ENCODE measurements around the gene TEX101.
"Not testable (repeated sequence)": the region's sequence is repeated elsewhere in the genome, so short reads cannot be mapped to it uniquely, and the experiment has no call there.

TEX101 gene

DNA sequence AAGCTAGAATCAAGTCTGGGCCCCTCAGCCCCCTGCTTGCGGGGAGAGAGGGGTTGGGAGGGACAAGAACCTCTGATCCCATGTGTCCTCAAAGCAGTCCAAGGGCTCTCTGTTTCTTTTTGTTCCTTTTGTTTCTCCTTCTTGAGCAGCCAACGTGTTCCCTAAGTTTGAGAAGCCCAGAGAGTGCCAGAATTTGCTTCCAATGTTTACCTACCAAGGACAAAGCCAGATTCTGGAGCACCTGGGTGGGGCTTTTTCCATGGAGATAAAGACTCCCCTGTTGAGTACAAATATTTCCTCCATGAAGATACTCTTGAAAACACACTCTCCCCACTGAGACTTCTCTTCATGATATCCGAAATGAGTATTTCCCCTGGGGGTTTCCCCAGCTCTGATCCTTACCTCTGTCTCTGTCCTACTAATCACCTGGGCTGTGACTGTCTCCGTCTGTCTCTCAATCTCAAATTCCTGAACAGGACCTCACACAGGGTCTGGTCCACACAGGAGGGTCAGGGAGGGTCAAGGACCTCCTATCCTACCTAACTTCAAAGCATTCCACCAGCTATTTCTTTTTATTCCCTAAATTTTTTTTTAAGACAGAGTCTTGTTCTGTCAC lies 33.8 kb upstream of the TEX101 start:
- TF ChIP-seq CTCF (conservative IDR thresholded peaks at IDR 0.05; ENCODE audit: control insufficient read depth, insufficient read depth, low read depth, low read length) = no peak
- no peak for DNase-seq (ENCODE audit: low read depth)
- H3K4me3 ChIP-seq (ENCODE audit: control insufficient read depth, low read depth, low read length) = no peak overlapping the region

DNA sequence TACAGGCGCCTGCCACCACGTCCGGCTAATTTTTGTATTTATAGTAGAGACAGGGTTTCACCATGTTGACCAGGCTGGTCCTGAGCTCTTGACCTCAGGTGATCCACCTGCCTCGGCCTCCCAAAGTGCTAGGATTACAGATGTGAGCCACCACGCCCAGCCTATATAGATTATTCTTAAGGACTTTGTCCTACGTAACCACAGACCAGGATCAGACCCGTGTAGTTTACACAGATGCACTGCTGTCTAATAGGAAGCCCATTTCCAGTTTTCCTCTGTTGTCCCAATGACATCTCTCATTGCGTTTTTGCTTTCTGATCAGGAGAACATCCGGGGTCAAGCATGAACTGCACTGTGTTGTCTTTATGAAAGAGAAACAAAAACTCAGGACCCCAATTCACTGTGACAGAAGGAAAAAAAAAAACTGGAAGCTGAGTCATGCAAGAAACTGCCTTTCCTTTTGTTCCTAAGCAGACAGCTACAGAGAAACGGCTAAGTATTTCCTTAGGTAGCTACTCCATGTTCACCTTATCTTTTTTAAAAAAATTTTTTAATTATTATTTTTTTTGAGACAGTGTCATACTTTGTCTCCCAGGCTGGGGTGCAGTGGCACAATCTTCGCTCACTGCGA lies 32.0 kb upstream of the TEX101 start:
- not testable (repeated sequence) for H3K4me3 ChIP-seq (ENCODE audit: control insufficient read depth, low read depth, low read length); DNase-seq (ENCODE audit: low read depth)

GRCh38 chr19:43383254-43383653 lies 31.4 kb upstream of the TEX101 start:
- not testable (repeated sequence) for DNase-seq (ENCODE audit: low read depth); H3K4me3 ChIP-seq (ENCODE audit: control insufficient read depth, low read depth, low read length)

DNA sequence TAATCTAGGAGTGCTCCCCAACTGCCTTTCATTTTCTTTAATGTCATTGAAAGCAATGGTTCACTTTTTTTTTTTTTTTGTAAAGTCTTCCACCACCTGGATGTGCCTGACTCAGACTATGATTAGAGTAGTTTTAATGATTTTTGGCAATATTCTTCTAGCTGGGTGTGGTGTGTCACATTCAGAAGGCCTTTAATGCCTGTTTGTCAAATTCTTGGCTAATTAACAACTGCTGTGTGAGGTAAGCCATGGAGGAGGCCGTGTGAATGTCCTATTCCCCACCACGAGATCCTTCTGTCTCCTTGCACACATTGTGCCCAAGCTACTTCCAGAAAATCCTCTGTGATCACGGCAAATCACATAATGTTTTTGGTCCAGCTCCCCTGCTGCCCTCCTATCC lies 30.9 kb upstream of the TEX101 start:
- H3K4me3 ChIP-seq (ENCODE audit: control insufficient read depth, low read depth, low read length); DNase-seq (ENCODE audit: low read depth): not testable (repeated sequence)

DNA sequence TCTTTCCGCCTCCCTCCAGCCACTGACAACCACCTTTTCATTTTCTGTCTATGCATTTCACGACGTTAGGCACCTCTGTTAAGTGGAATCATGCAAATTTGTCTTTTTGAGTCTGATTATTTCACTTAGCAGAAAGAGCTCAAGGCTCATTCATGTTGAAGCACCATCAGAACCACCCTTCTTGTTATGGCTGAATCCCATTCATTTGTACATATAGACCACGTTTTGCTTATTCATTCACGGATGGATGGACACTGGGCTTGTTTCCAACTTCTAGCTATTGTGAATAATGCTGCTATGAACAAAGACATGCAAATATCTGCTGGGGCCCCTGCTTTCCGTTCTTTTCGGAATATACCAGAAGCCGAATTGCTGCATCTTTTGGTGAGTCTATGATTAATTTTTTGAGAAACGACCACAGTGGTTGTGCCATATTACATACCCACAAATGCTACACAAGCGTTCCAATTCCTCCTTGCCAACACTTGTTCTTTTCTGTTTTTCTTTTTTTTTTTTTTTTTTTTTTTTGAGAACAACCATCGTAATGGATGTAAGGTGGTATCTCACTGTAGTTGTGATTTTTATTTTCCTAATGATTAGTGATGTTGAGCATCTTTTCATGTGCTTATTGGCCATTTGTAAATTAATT lies 23.7 kb upstream of the TEX101 start:
- DNase-seq (ENCODE audit: low read depth); H3K4me3 ChIP-seq (ENCODE audit: control insufficient read depth, low read depth, low read length): not testable (repeated sequence)

- H3K4me3 ChIP-seq (ENCODE audit: control insufficient read depth, low read depth, low read length); DNase-seq (ENCODE audit: low read depth): not testable (repeated sequence)
These were observed 23.1 kb upstream of the TEX101 start for GRCh38 chr19:43391552-43391935.

DNA sequence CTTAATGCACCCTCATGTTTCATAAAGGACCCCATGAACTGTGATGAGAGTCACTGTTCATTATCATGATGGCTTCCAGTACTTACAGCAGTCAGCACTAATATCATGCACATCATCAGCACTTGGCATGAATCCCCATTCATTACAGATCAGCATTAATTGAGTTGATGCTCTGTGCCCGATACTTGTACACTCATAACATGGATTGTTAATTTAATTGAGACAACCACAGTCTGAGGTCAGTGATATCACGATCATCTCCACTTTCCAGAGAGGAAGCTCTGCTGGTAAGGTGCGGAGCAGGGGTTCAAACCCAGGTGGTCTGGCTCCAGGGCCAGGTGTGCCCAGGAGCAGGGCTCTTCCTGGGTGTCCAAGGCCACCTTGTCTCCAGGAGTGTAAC lies 21.2 kb upstream of the TEX101 start:
- H3K4me3 ChIP-seq (ENCODE audit: control insufficient read depth, low read depth, low read length); DNase-seq (ENCODE audit: low read depth): not testable (repeated sequence)

DNA sequence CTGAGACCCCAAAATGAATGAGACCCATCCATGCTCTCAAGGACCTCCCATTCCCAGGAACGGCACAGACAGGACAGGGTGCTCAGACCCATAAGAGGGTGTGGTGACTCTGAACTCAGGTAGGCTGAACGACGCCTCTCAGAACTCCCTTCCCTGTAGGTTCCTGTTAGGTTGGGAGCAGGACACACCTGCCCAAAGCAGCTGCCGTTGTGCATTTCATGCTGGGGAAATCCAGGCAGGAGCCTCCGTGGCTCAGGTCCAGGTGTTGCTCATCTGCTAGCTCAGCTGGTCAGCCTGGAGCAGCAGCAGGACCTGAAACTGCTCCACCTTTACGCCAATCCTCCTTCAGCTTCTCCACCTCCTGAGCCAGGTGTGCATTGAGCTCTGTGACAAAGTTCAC lies 19.1 kb upstream of the TEX101 start:
- no peak for DNase-seq (ENCODE audit: low read depth)
- H3K4me3 ChIP-seq (ENCODE audit: control insufficient read depth, low read depth, low read length) = no peak overlapping the region
- TF ChIP-seq CTCF (conservative IDR thresholded peaks at IDR 0.05; ENCODE audit: control insufficient read depth, insufficient read depth, low read depth, low read length) = no peak

- TF ChIP-seq CTCF (conservative IDR thresholded peaks at IDR 0.05; ENCODE audit: control insufficient read depth, insufficient read depth, low read depth, low read length) = no peak
- no peak overlapping the region for H3K4me3 ChIP-seq (ENCODE audit: control insufficient read depth, low read depth, low read length)
- DNase-seq (ENCODE audit: low read depth) = no peak
These were observed 8.4 kb upstream of the TEX101 start for GRCh38 chr19:43406297-43406696.

- DNase-seq (ENCODE audit: low read depth) = no peak
- H3K4me3 ChIP-seq (ENCODE audit: control insufficient read depth, low read depth, low read length) = no peak overlapping the region
- TF ChIP-seq CTCF (conservative IDR thresholded peaks at IDR 0.05; ENCODE audit: control insufficient read depth, insufficient read depth, low read depth, low read length) = no peak
These were observed 7.2 kb upstream of the TEX101 start for GRCh38 chr19:43407416-43408005.

Measured in fibroblast of mammary gland (primary cell).